ENCODE measurements around the gene RBP5.

Gene RBP5

DNA sequence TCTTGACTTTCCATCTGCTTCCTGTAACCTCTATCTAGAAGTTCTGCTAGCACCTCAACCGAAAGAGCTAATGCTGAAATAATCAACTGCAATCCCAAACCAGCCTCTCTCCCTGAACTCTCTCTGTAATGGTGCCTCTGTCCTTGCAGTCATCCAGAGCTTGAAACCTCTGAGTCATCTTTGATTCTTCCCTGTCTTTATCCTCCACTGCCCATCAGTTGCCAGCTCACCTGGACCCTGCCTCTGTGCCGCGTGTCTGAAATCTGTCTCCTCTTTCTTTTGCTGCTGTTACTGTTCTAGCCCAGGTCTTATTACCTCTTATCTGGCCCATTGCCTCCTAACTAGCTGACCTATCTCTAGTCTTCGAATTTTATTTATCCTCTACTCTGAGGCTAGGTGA is 17.0 kb upstream of the RBP5 start:
- no peak for DNase-seq (ENCODE audit: low read depth)

DNA sequence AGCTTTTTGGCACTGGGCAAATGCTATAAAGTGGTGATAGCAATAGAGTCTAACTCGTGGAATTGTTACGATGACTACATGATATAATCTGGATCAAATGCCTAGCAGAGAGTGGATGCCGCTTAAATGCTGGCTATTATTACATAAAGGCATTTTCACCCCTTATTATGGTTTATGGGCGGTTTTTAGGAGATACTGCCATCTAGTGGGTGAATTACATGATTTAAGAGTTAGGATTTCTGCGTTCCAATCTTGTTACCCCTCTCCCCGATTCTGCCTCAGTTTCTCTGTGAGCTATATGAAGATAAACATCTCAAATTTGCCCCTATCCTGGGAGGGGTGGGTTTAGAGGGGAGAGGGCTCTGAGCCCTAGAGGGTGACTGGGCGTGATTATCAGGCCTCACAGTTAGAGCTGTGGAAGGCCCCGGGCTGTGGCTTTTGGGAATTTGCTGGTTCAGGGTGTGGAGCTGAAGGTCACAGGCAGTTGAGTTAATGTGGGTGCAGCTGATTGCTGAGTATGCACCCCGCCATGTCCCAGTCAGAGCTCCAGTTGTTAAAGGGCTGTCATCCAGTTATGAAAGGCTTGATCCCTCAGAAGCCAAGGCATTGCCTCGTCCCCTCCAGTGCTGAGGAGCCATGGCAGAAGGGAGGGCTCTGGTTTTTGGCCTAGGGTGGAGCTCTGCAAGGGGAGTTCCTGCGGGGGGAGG is 15.9 kb upstream of the RBP5 start:
- DNase-seq (ENCODE audit: low read depth), result no peak

DNA sequence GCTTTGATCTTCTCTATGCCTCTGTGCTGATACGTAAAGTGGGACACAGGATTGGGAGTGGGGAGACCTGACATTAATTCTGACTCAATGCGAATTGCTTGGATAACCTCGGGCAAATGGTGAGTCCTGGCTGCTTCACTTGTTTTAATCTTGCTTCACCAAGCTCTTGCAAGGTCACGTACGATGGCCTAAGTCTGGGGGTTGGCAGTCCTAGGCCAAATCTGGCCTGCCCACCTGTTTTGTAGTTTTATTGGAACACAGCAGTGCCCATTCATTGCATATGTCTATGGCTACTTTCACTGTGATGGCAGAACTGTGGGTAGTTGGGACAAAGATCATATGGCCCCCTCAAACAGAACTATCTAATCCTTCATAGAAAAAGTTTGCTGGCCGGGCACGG is 14.9 kb upstream of the RBP5 start:
- DNase-seq (ENCODE audit: low read depth), result no peak

DNA sequence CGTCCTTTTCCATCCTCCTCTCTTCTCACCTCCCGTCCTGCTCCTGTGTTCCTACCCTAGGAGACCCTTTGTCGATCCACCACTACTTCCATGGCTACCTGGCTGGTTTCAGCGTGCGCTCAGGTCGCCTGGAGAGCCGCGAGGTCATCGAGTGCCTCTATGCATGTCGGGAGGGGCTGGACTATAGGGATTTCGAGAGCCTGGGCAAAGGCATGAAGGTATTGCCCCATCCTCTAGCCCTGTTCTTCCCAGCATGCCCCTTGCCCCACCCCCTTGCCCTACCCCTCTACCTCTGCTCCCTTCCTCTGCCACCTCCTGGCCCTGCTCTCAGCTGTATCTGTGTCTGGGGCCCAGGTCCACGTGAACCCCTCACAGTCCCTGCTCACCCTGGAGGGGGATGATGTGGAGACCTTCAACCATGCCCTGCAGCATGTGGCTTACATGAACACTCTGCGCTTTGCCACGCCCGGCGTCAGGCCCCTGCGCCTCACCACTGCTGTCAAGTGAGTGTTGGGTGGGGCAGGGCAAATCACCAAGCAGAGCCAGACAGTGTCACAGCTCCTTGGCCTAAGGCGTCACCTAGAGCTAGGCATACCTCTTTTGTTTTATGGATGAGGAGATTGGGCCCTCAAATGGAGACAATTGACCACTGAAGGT is 14.2 kb upstream of the RBP5 start:
- DNase-seq (ENCODE audit: low read depth), result no peak

DNA sequence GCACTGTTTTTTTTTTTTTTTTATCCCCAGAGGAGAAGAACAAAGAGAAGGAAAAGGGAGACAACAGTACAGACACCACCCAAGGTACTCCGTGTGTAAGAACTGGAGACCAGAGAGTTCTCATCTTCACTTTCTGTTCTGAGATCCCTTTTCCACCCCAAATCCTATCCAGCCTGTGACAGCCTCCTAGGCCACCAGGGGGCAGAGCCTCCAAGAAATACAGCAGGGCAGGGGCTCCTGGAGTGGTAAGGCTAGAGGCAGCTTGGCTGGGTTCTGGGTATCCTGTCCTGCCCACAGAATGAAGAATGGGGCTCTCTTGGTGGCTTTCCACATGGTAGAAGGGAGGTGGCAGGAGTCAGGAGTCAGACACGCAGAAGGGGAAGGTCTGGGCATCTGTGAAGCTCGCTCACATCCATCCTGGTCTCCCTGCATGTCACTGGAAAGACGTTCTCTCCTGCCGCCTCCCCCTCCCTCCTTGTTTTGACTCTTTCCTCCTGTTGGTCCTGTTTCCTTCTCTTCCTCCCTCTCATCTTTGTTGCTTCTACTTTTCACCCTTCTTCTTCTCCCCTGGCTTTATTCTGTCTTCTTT is 13.5 kb upstream of the RBP5 start:
- DNase-seq (ENCODE audit: low read depth), result peak; percentile 27

DNA sequence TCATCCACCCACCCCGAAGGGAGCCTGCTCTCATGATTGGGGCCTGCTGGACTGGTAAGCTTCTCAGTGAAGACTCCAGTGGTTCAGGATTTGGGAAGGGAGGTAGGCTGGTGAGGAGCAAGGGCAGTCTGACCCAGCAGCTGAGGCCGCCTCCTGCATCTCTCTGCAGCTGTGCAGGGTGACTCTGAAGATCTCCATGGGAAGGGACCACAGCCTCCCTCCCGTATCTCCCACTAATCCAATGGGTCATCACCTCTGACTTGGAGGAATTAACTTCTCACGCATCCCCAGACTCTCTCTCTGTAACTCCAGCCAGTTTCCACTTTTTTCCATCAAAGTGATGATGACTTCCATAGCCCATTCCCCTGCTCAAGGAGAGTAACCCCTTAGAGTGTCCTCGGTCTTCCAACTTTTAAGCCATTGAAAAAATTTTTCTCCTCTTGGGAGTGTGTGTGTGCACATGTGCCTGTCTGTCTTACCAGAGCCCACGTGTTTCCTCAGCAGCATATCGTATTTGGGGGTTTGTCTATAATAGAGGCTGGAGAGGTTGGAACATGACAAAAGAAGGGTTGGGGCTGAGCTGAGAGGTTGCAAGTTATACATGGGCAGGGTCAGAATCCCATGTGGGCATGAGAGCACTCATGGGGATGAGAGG is 12.8 kb upstream of the RBP5 start:
- no peak for DNase-seq (ENCODE audit: low read depth)

DNA sequence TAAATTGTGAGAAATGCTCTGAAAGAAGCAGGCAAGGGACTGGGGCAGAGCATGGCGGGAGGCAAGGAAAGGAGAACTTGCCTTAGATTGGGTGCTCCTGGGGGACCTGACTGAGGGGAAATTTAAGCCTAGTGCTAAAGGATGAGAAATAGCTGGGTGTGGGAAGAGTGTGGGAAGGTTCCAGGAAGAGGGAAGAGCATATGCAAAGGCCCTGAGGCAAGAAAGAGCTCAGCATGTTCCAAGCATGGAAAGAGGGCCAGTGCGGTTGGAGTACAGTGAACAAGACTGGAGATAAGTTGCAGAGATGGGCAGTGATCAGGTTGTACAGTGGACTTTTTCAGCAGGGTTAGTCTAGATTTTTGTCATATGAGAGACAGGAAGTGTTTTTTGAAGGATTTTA is 10.5 kb upstream of the RBP5 start:
- no peak for DNase-seq (ENCODE audit: low read depth)

DNA sequence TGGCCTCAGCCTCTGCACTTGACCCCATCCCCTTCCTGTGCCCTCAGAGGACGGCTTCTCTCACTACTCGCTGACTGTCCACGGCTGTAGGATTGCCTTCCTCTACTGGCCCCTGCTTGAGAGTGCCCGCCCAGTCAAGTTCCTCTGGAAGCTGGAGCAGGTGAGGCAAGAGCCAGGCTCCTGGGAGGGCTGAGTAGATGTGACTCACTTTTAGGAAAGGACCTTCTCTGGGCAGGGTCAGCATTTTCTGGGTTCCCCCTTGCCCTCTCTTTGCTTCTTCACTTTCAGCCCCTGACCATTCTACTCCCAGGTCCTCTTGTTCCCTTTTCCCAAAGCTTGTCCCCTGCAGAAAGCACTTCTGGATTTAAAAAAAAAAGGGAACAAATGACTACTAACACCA is 9.2 kb upstream of the RBP5 start:
- DNase-seq (ENCODE audit: low read depth), result no peak

DNA sequence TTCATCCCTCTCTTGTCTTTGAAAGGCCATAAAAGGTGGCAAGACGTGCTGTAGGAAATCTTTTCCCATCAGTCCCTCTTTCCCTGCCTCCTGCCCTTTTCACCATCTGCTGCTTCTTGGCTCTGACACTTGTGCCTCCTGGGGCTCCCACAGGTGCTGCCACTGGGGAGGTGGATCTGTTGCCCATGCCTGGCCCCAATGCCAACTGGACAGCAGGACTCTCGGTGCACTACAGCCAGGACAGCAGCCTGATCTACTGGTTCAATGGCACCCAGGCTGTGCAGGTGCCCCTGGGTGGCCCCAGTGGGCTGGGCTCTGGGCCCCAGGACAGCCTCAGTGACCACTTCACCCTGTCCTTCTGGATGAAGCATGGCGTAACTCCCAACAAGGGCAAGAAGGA is 8.0 kb upstream of the RBP5 start:
- no peak for DNase-seq (ENCODE audit: low read depth)

DNA sequence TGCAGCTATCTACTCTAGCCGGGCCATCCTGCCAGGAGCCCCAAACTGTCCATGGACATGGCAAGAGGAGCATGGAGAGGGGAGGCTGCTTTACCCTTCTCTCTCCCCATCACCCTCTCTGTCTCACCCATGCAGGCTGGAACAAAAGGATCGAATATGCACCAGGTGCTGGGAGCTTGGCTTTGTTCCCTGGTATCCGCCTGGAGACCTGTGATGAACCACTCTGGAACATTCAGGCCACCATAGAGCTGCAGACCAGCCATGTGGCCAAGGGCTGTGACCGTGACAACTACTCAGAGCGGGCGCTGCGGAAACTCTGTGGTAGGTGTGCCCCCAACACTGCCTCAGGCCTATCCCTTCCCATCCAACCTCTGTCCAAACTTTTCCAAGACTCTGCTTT is 7.4 kb upstream of the RBP5 start:
- no peak for DNase-seq (ENCODE audit: low read depth)

DNA sequence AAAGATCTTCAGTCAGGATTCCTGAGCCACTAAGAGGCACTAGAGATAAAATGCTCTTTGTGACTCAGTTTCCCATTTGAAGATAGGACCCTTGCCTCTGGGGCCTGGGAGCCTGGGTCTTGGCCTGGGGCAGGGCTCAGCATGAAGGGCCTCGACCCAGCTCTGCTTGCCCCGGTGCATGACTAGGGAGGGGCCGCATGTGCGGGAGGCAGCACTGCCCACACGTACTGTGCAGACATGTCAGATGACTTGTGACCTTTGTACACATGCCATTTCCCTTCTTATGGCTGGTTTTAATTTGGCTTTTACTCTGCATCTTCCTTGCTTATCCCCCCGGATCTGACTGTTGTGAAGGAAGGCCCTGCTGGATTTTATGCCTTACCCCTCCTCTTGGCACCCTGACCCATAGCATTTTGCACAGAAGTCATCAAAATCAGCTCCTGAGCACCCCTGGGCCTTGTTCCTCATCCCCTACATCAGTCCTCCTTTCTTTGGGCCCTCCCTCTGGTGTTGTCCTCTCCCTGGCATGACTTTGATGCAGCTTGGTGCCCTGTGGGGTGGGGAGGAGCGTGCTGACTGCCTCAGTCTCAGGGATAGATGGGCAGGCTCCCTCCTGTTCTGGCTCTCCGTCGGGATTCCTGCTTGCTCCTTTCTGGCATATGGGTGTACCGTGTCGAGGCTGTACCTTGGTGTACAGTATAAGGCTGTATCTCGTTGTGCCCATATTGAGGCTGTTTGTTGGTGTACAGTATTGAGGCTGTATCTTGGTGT is 5.9 kb upstream of the RBP5 start:
- DNase-seq (ENCODE audit: low read depth), result no peak

DNA sequence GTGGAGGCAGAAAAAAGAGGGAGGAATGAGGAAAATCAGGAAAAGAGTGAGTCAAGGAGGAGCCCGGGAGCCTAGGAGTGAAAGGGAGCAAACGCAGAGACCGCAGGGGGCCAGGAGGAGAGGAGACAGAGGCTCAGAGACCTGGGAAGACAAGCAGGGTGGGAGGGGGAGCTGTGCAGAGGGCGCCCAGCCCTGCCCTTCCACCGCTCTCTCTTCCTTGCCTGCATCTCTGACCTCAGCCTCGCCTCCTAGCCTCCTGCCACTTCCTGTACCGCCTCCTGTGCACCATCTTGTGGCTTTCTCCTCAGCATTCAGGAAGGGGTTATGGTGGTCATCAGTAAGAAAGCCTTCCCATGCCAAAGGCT is 2.8 kb upstream of the RBP5 start:
- no peak for DNase-seq (ENCODE audit: low read depth)

DNA sequence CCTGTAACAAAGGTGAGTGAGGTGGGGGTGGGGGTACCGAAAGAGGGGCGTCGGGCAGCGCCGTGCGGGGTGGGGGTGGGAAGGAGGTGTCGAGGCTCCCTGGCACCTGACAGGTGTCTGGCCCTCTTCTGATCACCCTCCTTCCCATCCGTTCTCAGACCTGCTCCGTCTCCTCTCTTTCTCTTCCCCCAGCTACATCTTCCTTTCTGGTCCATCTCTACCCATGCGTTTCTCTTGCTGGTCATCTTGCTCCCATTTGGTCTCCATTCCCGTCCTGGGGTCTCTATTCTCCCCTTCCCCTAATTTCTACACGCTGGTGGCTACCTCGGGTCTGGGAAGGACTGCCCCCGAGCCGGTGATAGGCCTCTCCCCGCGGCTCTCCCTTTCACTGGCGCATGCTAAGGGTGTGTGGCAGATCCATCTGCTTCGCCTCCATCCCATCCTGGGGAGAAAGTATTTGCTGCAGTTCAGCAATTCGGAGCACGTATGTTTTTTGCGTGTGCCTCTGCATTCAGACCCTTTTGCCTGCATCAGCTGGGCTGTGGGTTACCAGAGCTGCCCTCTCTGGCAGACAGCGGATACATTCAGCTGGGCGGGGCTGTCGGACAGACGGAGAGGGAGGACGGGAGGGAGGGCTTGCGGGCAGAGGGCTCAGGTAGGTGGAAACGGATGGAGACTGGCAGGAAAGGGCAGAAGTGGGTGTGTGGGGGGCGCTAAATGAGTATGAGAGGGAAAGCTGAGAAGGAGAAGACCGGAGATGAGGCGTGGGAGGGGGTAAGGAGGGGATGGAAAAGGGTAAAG is 2.2 kb upstream of the RBP5 start:
- DNase-seq (ENCODE audit: low read depth), result no peak

DNA sequence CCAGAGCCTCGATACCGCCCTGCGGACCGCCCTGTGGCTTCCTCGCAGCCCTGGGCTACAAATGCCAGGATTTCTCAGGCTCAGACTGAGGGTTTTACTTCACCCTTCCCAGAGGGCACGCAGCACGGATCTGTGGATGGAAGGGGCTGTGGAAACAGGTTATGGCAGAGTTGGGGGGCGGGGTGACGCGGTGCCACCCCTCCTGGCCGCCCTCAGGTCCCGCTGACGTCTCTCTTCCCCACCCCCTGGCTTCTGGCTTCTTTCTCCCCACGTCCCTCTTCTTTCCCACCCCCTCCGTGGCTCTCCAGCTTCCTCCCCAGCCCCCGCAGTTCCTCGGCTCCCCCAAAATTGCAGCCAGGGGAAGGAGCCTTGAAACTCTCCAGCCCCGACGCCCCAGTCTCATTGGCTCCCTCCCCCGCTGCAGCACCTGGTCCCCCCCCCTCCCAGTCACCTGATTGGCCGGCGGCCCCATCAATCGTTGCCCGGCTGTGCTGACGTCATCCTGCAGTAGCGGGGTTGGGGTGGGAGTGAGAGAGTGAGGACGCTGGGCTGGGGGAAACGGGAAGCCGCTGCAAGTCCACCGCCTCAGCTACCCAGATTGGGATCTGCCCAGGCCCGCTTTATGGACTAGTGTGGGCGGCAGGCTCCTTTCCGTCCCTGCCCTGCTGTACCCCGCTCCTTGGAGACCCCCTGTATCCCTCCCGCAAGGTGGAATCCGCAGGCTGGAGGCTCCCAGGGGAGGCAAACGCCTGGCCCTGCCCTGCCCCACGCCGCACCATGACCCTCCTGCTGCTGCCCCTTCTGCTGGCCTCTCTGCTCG is 1.4 kb upstream of the RBP5 start, which contains the start of gene CLSTN3:
TSS of gene CLSTN3 (plus strand) at position 500 of the 820 bp plus-strand sequence. CDS start at position 778, 278 bp downstream.
- DNase-seq (ENCODE audit: low read depth), result peak; percentile 35

DNA sequence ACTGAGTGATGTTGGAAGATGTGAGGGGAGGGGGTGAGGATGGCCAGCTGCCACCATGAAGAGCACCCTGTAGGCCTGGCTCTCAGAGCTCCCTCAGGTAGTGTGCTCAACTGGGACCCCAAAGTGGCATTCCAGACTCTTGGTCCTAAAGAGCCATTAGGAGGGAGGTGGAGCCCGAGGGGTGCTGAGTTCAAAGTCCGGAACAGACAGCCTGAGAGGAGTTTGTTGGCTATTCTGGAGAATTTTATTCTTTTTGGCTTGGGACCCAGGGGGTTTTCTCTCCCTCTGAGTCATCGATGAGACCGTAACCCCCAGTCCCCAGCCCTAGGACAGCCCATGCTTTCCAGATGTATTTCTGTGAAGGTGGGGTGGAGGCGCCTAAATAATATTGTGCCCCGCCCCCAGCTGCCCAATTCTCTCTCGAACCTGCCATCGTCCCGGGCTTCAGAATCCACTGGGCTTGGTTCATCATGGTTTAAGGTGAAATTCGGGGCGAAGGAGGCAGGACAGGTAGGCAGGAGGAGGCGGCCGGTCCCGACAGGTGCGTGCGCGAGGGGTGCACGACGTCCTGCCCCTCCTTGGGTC is 690 bp upstream of the RBP5 start:
- no peak for DNase-seq (ENCODE audit: low read depth)

DNA sequence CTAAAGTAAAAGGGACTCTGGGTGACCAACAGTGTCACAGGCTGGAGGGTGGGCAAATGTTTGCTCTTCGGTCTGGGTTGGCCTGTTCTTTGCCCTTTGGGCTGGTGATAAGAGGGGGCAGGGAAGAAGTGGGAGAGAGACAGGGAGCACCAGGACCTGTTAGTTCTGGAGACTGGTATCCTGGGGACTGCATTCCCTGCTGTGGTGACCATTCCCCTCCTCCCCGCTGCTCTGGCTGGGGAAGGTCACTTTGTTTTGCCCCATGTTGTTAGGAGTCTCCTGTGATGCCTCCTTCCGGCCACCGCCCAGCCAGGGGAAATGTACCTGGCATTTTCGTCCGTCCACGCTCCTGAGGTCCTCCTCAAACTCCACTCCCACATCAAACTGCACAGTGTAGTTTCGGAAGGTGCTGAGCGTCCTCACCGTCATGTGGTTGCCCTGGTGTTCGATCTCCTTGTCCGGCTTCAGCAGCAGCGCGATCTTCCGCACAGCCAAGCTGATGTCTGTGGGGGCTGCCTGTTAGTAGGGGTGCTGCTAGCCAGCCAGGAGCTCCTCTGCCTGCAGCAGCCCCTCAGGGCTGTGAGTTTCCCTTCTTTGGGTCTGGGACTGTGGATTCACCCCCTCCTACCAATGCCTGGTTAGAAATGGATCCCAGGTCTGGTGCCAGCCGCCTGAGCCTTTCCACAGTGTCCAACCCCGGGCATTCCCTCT is 618 bp downstream of the RBP5 start:
- no peak for DNase-seq (ENCODE audit: low read depth)

DNA sequence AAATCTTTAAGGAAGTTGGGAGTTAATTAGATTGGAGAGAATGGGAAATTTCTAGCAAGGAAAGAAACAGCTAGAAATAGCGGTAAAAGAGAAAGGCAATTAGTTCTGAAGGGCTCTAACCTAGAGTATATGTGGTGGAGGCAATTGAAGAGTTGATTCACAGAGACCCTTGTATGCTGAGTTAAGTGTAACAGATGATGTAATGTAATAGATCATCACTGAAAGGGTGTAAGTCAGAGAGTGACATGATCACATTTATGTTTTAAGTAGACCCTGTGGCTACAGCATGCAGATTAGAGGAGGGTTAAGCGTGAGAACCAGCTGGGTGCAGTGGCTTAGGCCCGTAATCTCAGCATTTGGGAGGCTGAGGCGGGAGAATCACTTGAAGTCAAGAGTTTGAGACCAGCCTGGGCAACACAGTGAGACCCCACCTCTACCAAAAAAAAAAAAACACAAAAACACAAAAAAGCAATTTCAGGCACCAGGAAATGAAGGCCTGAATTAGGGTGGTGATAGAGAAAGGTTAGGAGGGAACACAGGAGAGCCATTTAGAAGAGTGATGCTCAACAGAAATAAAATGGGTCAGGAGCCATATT is 3.0 kb downstream of the RBP5 start:
- no peak for DNase-seq (ENCODE audit: low read depth)

DNA sequence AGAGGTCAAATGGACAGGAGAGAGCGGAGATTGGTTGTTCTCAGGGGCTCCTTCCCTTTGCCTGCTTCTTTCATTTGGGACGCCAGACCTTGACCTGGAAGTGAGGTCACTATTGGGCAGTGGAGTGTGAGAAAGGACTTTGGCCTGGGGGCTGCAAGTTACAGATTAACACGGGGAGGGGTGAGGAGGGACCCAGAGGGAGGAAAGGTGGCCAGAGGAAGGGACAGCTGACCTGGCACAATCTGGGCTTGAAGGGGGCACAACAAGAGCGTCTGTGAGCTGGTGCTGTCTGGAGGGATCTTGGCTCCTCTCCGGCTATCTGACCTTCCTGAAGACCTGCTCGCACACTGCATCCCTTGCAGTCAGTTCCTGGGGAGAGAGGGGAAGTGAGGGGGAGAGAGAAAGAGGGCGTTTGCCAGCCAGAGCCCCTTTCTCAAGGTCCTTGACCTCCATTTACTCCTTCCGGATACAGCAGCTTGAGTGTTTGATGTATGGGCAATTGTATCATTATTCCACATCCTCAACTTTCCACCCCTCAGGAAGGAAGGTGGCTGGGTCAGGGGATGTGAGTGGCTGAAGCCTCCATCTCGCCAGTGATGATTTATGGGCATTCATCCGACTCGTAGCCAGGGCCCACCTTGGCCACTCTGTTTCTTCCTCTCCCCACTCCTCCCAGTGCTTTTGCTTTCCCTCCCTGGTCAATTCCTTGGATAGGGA is 4.7 kb downstream of the RBP5 start:
- DNase-seq (ENCODE audit: low read depth), result no peak
